NCI-H345 treated with DMSO at 0.1 percent for 48 hours (cell line): ENCODE measurements around the gene C2CD2.

Experiments used
- DNase-seq: peaks from one replicate; lab custom pipeline; 2025; ENCODE audit not compliant: unreplicated experiment; lab: John Stamatoyannopoulos, UW

C2CD2 gene

GRCh38 chr21:41848958-41849580 is 104.7 kb downstream of the C2CD2 start:
- DNase-seq = no peak

DNA sequence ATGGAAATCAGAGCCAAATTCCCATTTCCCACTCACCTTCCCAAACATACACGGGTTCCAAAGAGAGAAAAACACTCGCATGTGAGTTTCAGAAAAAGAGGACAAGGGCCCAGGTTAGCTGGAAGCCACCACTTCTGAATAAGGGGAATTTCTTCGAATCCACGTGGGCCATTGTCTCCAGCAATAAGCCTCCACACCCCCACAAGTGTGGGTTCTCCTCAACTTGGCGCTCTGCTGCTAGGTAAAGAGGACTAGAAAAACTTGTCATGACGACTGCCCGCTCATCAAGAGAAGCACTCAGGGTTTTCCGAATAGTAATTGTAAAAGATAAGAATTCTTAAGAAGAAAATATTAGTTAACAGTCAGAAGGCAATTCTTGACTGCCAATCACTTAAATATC is 105.3 kb downstream of the C2CD2 start:
- no peak for DNase-seq

GRCh38 chr21:41847066-41847804 is 106.6 kb downstream of the C2CD2 start:
- no peak for DNase-seq

DNA sequence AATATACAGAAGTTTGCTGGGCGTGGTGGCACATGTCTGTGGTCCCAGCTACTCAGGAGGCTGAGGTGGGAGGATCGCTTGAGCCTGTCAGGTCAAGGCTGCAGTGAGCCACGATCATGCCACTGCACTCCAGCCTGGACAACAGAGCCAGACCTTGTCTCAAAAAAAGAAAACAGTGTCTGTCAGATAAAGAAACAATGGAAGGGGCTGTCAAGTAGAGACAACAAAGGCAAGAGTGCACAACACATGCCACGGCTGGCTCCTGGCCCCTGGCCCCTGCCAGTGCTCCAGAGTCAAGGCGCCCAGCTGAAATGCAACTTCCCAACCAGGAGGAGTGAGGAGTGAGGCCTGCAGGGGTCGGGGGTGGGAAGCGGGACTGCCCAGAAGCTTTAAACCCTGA is 107.3 kb downstream of the C2CD2 start:
- no peak for DNase-seq

DNA sequence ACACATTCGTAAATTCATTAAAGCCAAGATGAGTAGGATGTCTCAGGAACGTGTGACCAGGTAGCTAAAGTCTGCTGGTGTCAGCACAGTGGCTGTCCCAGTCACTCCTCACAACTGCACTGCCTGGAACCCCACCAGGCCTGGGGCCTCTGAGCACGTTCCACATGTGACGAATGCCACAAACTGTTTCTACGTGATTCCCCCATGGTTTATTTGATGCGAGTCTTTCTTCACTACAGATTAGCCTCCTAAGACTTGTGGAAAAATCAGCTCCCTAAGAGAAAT is 107.8 kb downstream of the C2CD2 start:
- DNase-seq = no peak

GRCh38 chr21:41845310-41846032 is 108.3 kb downstream of the C2CD2 start:
- no peak for DNase-seq

DNA sequence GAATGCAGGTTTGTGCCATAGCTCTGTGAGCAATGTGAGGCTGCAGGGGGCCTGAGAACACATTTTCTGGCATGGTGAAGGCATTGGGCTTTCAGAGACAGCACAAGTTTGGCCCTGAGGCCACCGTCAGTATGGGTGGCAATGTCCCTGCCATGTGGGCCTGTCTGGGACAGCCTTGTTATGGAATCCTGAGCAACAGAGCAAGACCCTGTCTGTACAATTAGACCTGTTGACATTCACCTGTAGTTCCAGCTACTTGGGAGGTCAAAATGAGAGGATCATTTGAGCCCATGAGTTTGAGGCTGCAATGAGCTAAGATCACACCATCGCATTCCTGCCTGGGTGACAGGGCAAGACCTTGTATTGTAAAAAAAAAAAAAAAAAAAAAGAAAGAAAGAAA is 110.2 kb downstream of the C2CD2 start:
- DNase-seq = no peak

GRCh38 chr21:41840880-41841279 is 112.9 kb downstream of the C2CD2 start:
- no peak for DNase-seq

- no peak for DNase-seq
Observed at GRCh38 chr21:41839387-41840000, 114.3 kb downstream of the C2CD2 start.

GRCh38 chr21:41837756-41838297 is 116.0 kb downstream of the C2CD2 start:
- no peak for DNase-seq

DNA sequence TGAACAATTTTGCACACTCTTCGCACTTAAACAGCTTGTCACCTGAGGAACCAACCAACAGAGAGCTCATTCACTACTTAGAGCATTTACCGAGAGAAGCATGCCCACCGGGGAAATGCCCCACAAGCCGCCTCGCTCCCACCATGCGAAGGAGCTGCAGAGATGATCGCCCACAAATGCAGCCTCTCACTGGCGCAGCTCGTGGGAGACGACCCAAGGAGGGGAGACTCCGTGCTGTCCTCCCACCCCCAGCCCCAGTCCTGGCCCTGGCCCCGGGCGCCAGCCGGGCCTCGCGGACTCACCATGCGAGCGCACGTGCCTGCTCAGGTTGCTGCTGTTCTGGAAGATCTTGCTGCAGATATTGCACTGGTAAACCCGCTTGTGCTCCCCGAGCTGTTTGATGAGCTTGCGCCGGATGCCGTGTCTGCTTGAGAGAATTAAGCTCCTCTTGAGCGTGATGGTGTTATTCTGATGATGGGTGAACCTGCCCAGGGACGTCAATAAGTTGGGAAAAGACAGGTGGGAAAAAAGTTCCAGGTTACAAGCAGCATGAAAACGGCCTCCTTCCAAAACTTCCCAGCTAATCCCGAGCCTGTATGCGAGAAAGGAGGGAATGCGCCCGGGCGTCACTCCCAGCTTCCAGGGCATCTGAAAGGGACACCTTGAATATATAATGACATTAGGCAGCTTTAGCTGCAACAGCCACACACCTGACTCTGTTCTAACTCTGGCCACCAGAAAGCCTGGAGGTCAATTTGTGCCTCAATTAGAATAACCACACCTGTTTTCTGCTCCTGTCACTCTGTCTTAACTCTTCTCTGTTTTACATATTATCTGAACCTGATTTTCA is 117.4 kb downstream of the C2CD2 start:
- no peak for DNase-seq

DNA sequence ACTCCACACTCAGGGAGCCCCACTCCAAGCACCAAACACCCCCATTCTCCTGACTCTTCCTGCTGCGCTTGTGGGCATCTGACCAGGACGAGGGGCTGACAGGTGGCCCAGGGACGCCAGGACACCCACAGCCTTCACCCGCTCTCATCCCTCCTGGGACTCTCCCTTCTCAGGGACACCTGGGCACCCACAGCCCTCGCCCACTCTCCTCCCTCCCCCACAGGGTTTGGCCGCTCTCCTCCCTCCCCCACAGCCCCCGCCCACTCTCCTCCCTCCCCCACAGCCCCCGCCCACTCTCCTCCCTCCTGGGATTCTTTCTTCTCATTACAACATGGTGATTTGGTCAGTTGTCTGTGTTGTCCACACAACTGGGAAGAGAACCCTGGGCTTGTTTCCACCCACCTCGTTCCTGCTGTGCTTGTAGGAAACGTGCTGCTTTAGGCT is 118.1 kb downstream of the C2CD2 start:
- no peak for DNase-seq
